ACC112 (cell line): Measurements from ENCODE around the gene UBQLN1.
"Not testable (repeated sequence)": the region's sequence is repeated elsewhere in the genome, so short reads cannot be mapped to it uniquely, and the experiment has no call there.

Source experiments
- H2AFZ ChIP-seq: fragments of 200-600 bp; sonication (generic); one replicate; pipeline ENCODE4 v1.6.0; 2017; ENCODE audit warnings: antibody characterized with exemption, low read length; ENCODE audit not compliant: unreplicated experiment
- H3K27ac ChIP-seq: fragments of 200-600 bp; sonication (generic); 2 replicates; pipeline ENCODE4 v1.5.1; 2014; ENCODE audit warnings: low read depth, mild to moderate bottlenecking, antibody characterized with exemption, low read length, moderate library complexity
- H3K27me3 ChIP-seq: fragments of 200-600 bp; sonication (generic); 2 replicates; pipeline ENCODE4 v1.6.1; 2014; ENCODE audit warnings: mild to moderate bottlenecking, antibody characterized with exemption, low read length, moderate library complexity, mixed read lengths; ENCODE audit not compliant: insufficient read depth
- H3K36me3 ChIP-seq: fragments of 200-600 bp; sonication (generic); 2 replicates; pipeline ENCODE4 v1.6.1; 2016; ENCODE audit warnings: mild to moderate bottlenecking, antibody characterized with exemption, low read length, moderate library complexity, mixed read lengths; ENCODE audit not compliant: insufficient read depth
- H3K4me1 ChIP-seq: fragments of 200-600 bp; sonication (generic); one replicate; pipeline ENCODE4 v1.6.1; 2016; ENCODE audit warnings: low read length, mixed read lengths; ENCODE audit not compliant: insufficient read depth, unreplicated experiment, control insufficient read depth
- H3K4me3 ChIP-seq: fragments of 200-600 bp; sonication (generic); 2 replicates; pipeline ENCODE4 v1.5.1; 2014; ENCODE audit warnings: mild to moderate bottlenecking, low read depth, low read length
- H3K79me2 ChIP-seq: fragments of 200-600 bp; sonication (generic); one replicate; pipeline ENCODE4 v1.6.0; 2016; ENCODE audit warnings: low read length; ENCODE audit not compliant: control insufficient read depth, unreplicated experiment, insufficient read depth

UBQLN1 gene

DNA sequence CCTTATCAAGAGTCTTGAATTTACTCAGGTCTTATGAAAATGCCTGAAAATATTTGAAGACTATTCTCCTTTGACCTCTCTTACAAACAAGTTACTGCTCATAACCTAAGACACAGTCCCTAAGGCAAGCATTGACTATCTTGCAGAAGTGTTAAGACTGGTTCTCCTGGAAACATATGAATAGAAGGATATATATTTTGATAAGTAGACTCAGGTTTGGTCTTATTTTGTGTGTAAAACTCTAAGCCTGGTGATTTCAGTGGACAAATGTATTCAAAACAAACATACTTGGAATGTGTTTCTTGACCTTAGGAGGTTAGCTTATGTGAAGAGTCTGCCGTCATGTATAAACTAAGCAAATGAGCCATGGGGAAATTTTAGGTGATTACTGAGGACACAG is 7.5 kb upstream of the UBQLN1 start:
- Histone ChIP-seq H2AFZ (no peak overlapping the region), H3K27me3 (no peaks in the 10 kb centered on the region), H3K36me3 (no peaks in the 10 kb centered on the region), H3K4me1 (no peaks in the 10 kb centered on the region), H3K4me3 (no peak overlapping the region), H3K27ac (no peak overlapping the region), H3K79me2 (no peaks in the 10 kb centered on the region)

DNA sequence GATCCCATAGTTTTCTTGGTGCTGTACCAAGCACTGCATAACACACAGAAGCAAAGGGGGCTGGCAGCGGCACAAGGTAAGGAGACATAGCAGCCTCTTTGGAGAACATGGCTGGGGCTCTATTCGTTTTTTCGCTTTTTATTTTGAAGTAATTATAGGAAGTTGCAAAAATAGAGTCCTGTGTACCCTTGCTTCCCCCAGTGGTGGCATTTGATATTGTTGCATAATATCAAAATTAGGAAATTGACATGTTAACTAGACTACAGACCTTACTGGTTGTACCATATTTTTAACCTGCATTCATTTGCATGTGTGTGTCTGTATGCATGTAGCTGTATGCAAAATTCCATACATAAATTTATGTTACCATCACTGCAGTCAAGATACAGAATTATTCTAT is 6.6 kb upstream of the UBQLN1 start:
- Histone ChIP-seq H3K27ac (no peak overlapping the region), H3K36me3 (no peaks in the 10 kb centered on the region), H3K79me2 (no peaks in the 10 kb centered on the region), H3K4me1 (no peaks in the 10 kb centered on the region), H3K27me3 (no peaks in the 10 kb centered on the region), H3K4me3 (no peak overlapping the region), H2AFZ (no peak overlapping the region)

DNA sequence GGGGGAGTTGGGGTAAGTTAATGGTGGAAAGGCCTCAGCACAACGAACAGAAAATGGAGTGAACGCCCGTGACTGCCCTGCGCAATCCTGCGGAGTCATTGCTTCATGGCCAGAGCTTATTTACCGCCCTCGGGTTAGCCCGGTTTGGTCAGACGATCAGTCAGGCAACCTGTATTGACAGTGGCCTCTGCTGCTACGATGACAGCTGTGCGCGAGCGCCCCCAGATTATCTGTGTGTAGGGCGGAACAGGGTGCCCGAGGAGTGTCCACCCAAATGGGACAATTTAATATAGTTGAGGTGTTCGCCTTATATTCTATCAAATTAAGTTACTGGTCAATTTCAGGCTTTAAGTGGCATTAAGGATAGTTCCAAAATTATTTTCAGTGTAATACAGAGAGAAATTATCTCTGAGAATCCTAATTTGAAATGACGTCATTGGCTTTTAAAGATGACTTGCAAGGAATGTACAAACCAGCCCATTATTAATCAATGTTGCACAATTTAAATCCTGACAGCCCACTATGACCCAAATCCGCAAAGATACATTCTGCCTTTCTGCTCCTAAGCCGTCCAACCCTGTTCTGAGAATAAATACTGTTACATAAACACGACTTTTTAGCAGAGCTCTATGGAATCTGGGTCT is 879 bp upstream of the UBQLN1 start:
- peaks cover 41% of the 10 kb centered on the region for H3K79me2 ChIP-seq
- peak overlapping the region; percentile 97 for H2AFZ ChIP-seq
- no peaks in the 10 kb centered on the region for H3K27me3 ChIP-seq
- peak overlapping the region; percentile 97 for H3K27ac ChIP-seq
- H3K36me3 ChIP-seq: no peaks in the 10 kb centered on the region
- peaks cover 13% of the 10 kb centered on the region for H3K4me1 ChIP-seq
- peak overlapping the region; percentile 86 for H3K4me3 ChIP-seq

DNA sequence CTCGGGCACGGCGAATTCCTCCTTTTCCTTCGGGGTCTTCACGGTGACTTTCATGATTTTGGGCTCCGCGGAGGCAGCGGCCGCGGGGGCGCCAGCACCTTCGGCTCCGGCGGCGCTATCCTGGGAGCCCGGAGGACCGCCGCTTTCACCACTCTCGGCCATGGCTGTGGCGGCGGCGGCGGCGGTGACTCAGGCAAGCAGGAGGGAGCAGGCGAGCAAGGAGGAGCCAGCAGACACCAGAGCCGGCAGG is 315 bp downstream of the UBQLN1 start:
- Histone ChIP-seq H3K4me3 (peak overlapping the region; percentile 86), H3K4me1 (peaks cover 13% of the 10 kb centered on the region), H3K79me2 (peaks cover 53% of the 10 kb centered on the region), H2AFZ (peak overlapping the region; percentile 97), H3K27me3 (no peaks in the 10 kb centered on the region), H3K36me3 (no peaks in the 10 kb centered on the region), H3K27ac (peak overlapping the region; percentile 97)

DNA sequence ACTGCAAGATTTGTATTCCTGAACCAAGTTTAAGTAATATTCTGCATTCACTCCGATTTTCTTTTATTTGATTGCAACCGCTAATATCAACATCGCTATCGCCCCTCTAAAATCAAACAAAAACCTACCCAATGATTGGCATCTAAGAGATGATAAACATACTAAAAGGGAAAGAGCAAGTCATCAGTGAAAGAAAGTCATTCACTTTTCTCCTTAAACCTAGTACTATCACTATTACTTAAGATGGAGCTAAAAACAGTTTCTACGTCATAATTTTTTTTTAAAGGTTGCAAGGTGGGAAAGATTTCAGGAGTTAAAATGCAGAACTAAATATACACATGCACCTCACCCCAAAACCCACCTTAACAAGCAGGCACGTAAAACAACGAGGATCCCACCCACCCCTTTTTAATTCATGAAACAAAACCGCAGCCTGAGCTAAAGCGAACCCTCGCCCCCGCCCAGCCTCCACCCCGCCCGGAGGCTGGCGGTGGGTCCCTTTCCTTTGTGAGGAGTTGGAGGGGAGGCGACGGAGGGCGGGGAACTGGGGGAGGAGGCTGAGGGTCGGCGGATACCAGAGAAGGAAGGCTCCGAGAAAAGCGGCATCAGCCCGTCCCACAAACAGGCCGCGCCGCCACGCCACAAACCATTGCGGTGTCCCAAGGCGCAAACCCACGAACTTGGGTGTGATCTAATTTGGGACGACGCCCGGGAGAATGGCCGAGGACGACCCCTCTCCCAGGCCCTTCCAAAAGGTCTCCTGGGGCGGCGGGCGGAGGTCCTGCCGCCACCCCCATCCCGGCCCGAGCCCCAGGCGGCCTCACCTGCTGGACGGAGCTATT is 861 bp downstream of the UBQLN1 start:
- Histone ChIP-seq H3K4me3 (peak overlapping the region; percentile 86), H3K36me3 (no peaks in the 10 kb centered on the region), H2AFZ (peak overlapping the region; percentile 97), H3K4me1 (peaks cover 18% of the 10 kb centered on the region), H3K27me3 (no peaks in the 10 kb centered on the region), H3K79me2 (peaks cover 58% of the 10 kb centered on the region), H3K27ac (peak overlapping the region; percentile 97)

DNA sequence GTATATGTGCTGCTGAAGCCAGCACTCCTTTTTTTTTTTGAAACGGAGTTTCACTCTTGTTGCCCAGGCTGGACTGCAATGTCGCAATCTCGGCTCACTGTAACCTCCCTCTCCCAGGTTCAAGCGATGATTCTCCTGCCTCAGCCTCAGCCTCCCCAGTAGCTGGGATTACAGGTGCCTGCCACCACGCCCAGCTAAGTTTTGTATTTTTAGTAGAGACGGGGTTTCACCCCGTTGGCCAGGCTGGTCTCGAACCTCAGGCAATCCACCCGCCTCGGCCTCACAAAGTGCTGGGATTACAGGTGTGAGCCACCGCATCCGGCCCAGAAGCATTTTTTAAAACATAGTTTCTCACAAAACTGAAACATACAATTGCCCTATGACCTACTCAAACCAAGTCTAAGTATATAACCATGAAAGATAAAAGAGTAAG is 2.5 kb downstream of the UBQLN1 start:
- H2AFZ ChIP-seq, H3K36me3 ChIP-seq, H3K27me3 ChIP-seq, H3K27ac ChIP-seq: not testable (repeated sequence)
- peaks cover 74% of the 10 kb centered on the region for H3K79me2 ChIP-seq
- peaks cover 32% of the 10 kb centered on the region for H3K4me1 ChIP-seq
- peak overlapping the region; percentile 86 for H3K4me3 ChIP-seq

DNA sequence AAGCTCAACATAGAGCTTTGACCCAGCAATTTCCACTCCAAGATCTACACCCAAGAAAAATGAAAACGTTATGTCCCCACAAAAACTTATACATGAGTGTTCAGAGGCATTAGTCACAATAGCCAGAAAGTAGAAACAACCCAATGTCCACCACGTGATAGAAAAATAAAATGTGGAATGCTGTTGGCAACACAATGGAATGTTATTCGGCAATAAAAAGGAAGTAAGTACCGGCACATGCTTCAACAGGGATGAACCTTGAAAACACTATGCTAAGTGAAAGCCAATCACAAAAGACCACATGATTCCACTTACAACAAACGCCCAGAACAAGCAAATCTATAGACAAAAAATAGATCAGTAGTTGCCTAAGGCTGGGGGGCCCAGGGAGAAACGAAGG is 6.0 kb downstream of the UBQLN1 start:
- Histone ChIP-seq H3K4me3 (peak overlapping the region; percentile 61), H3K27ac (peak overlapping the region; percentile 79), H3K79me2 (peaks cover 99% of the 10 kb centered on the region), H2AFZ (peak overlapping the region; percentile 59), H3K4me1 (peaks cover 44% of the 10 kb centered on the region), H3K36me3 (no peaks in the 10 kb centered on the region), H3K27me3 (no peaks in the 10 kb centered on the region)

DNA sequence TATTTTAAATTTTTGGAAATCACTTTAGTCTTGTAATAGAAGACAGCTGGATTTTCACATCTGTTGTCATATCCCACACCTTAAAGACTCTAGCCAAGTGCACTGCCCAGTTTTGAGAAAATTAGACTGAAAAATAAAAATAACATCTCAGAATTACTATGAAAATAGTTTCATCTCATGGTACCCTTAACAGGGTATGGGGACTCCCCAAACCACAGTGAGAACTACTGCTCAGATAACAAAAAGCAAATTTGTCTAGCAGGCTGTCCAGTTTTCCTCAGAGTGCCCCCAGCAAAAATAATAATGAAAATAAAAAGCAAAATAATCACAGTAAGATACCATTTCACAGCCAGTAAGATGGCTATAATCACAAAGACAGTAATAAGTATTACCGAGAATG is 6.5 kb downstream of the UBQLN1 start:
- peak overlapping the region; percentile 61 for H3K4me3 ChIP-seq
- no peaks in the 10 kb centered on the region for H3K36me3 ChIP-seq
- H2AFZ ChIP-seq: no peak overlapping the region
- H3K27me3 ChIP-seq: no peaks in the 10 kb centered on the region
- H3K27ac ChIP-seq: peak overlapping the region; percentile 79
- H3K4me1 ChIP-seq: peaks cover 44% of the 10 kb centered on the region
- H3K79me2 ChIP-seq: peaks cover 99% of the 10 kb centered on the region

DNA sequence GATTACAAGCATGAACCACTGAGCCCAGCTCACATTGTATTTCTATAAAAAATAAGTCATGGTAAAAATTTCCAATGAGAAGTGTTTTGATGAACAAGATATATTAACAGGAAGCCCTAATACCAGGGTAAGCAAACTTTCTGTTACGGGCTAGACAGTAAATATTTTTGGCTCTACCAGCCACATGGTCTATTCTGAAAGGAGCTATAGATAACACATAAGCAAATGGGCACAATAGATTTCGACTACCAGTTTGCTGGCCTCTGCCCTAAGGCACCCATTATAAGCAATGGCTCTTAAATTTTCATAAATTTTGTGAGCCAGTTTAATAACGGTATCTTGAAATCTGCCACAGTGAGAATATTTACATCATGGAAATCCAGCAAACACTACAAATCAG is 8.1 kb downstream of the UBQLN1 start:
- H3K4me1 ChIP-seq: peaks cover 33% of the 10 kb centered on the region
- no peaks in the 10 kb centered on the region for H3K27me3 ChIP-seq
- H3K36me3 ChIP-seq: no peaks in the 10 kb centered on the region
- H3K79me2 ChIP-seq: peaks cover 98% of the 10 kb centered on the region
- no peak overlapping the region for H3K27ac ChIP-seq
- H3K4me3 ChIP-seq: no peak overlapping the region
- no peak overlapping the region for H2AFZ ChIP-seq

DNA sequence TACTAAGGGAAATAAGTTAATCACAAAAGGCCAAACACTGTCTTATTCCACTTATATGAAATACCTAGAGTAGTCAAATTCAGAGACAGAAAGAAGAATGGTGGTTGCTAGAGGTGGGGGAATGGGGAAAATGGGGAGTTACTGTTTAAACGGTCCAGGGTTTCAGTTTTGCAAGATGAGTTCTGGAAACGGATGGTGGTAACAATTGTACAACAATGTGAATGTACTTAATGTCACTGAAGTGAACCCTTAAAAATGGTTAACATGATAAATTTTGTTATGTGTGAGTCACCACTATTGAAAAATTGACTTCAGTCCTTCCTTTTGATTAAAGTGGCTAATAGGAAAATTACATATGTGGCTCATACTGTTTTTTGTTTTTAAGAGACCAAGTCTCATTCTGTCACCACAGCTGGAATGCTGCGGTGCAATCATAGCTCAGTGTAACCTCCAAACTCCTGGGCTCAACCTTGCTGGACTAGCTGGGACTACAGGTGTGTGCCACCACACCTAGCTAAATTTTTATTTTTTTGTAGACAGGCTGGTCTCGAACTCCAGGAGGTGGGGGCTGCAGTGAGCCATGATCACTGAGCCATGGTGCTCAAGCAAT is 8.7 kb downstream of the UBQLN1 start:
- Histone ChIP-seq H2AFZ (no peak overlapping the region), H3K27ac (no peak overlapping the region), H3K4me1 (peaks cover 33% of the 10 kb centered on the region)

DNA sequence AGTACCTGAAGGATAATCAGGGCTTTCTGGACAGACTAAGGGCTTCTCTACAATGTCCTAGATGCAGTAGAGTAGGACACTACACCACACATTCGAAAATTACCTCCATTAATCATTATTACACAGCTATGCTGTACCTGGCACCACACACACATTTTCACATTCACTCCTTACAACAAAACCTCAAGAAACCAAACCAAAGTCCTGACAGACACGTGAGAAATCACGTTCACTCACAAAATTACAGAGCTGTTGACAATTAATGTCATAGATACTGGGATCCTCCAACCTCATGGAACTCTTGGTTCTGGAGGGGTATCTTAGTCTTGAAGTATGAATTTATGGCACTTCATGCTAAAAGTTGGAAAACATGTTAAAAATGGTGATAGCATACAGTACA is 16.3 kb downstream of the UBQLN1 start:
- peaks cover 95% of the 10 kb centered on the region for H3K79me2 ChIP-seq
- H3K27me3 ChIP-seq: no peaks in the 10 kb centered on the region
- H3K4me1 ChIP-seq: peaks cover 9% of the 10 kb centered on the region
- H2AFZ ChIP-seq: no peak overlapping the region
- H3K36me3 ChIP-seq: no peaks in the 10 kb centered on the region
- no peak overlapping the region for H3K4me3 ChIP-seq
- no peak overlapping the region for H3K27ac ChIP-seq

More for the DNA sequence above, 8.7 kb downstream of the UBQLN1 start:
- Histone ChIP-seq H3K27me3 (no peaks in the 10 kb centered on the region), H3K36me3 (no peaks in the 10 kb centered on the region), H3K79me2 (peaks cover 98% of the 10 kb centered on the region), H3K4me3 (no peak overlapping the region)
